NCI-H2171 treated with DMSO at 0.1 percent for 48 hours (cell line): ENCODE results near the gene RITA1.
"Not testable (repeated sequence)": the region's sequence is repeated elsewhere in the genome, so short reads cannot be mapped to it uniquely, and the experiment has no call there.

Experiments
- DNase-seq: peaks from one replicate; lab custom pipeline; 2025; lab: John Stamatoyannopoulos, UW

The RITA1 gene

GRCh38 chr12:113185180-113186032 lies at the start of gene RITA1, which contains the start of gene DDX54:
Gene RITA1, plus strand, starts transcription at chr12:113185721. Its CDS starts 1,026 bp downstream, at chr12:113186747.
Gene DDX54, minus strand, starts transcription at chr12:113185478. Its CDS starts 27 bp downstream, at chr12:113185451.
- peak; percentile 81 for DNase-seq

- DNase-seq = no peak
Observed at GRCh38 chr12:113136128-113136989, 49.2 kb upstream of the RITA1 start.

GRCh38 chr12:113136990-113137511 lies 48.5 kb upstream of the RITA1 start:
- DNase-seq = no peak

- no peak for DNase-seq
Observed at GRCh38 chr12:113137861-113138783, 47.4 kb upstream of the RITA1 start.

GRCh38 chr12:113138826-113139225 lies 46.7 kb upstream of the RITA1 start:
- DNase-seq = no peak

- no peak for DNase-seq
Observed at GRCh38 chr12:113140706-113141105, 44.8 kb upstream of the RITA1 start.

GRCh38 chr12:113141716-113142115 lies 43.8 kb upstream of the RITA1 start:
- not testable (repeated sequence) for DNase-seq

GRCh38 chr12:113142173-113142885 lies 43.2 kb upstream of the RITA1 start:
- no peak for DNase-seq

- no peak for DNase-seq
Observed at GRCh38 chr12:113142886-113143332, 42.6 kb upstream of the RITA1 start.

- DNase-seq = no peak
Observed at GRCh38 chr12:113143959-113144358, 41.6 kb upstream of the RITA1 start.

GRCh38 chr12:113144806-113145205 lies 40.7 kb upstream of the RITA1 start:
- DNase-seq = no peak

GRCh38 chr12:113145720-113146551 lies 39.6 kb upstream of the RITA1 start:
- no peak for DNase-seq

- no peak for DNase-seq
Observed at GRCh38 chr12:113146999-113147398, 38.5 kb upstream of the RITA1 start.

GRCh38 chr12:113149361-113150150 lies 36.0 kb upstream of the RITA1 start, which contains the start of gene CFAP73:
Gene CFAP73, plus strand, starts transcription at chr12:113149724. Its CDS starts 134 bp downstream, at chr12:113149858.
- peak; percentile 88 for DNase-seq

- peak; percentile 12 for DNase-seq
Observed at GRCh38 chr12:113151655-113152054, 33.9 kb upstream of the RITA1 start.

- no peak for DNase-seq
Observed at GRCh38 chr12:113152196-113152834, 33.2 kb upstream of the RITA1 start.

GRCh38 chr12:113152835-113153814 lies 32.4 kb upstream of the RITA1 start:
- peak; percentile 73 for DNase-seq
